T-helper 2 cell (primary cell): Measurements from ENCODE around the gene DNASE1L2.
"Not testable (repeated sequence)": the region's sequence is repeated elsewhere in the genome, so short reads cannot be mapped to it uniquely, and the experiment has no call there.

Experiments used
- DNase-seq, 5 experiments: peaks; one replicate each; pipeline versions ENCODE4 v3.0.0 to v3.0.0-alpha.2; 2012 to 2022
- total RNA-seq, 2 donors: gene quantifications; one replicate each; lab custom pipeline; 2026; lab: John Stamatoyannopoulos, UW

Gene DNASE1L2, protein sequence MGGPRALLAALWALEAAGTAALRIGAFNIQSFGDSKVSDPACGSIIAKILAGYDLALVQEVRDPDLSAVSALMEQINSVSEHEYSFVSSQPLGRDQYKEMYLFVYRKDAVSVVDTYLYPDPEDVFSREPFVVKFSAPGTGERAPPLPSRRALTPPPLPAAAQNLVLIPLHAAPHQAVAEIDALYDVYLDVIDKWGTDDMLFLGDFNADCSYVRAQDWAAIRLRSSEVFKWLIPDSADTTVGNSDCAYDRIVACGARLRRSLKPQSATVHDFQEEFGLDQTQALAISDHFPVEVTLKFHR
- 0.31 to 0.74 reads per million in 2 donors for total RNA-seq

GRCh38 chr16:2236337-2237101 is at the start of gene DNASE1L2:
TSS of gene DNASE1L2 (plus strand) at chr16:2236444. CDS start at chr16:2236817, 373 bp downstream.
- DNase-seq = no peak

- no peak for DNase-seq
Measured at GRCh38 chr16:2186505-2186904, 49.7 kb upstream of the DNASE1L2 start.

- no peak for DNase-seq
Measured at GRCh38 chr16:2187212-2187611, 49.0 kb upstream of the DNASE1L2 start.

- no peak for DNase-seq
Measured at GRCh38 chr16:2188395-2188794, 47.8 kb upstream of the DNASE1L2 start.

- no peak for DNase-seq
Measured at GRCh38 chr16:2189252-2189893, 46.9 kb upstream of the DNASE1L2 start.

DNA sequence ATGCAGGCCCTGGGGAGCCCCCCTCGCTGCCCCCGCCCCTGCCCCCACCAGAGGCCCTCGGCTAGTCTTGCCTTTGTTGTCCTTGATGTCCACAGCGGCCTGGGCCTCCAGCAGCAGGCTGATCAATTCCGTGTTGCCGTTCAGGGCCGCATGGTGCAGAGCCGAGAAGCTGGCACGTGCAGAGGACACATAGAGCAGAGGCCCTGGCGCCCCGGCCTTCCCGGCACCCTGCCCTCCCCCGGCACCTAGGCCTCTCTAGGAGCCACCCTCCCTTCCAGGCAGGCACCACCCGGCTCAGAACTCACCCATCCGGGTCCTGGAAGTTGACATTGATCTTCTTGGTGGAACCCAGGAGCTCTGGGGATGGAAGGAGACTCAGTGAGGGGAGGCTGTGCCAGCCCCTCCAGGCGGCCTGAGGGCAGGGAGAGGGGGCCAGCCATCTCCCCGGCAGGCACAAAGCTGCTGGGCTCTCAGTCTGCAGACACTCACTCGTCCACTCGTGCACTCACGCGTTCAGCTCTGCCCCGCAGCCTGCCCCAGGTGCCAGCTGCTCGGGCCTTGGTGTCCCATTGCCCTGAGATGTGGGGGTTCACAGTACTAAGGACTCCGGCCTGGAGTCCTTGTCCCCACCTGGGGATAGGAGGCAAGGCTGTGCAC is 46.1 kb upstream of the DNASE1L2 start:
- no peak for DNase-seq

- DNase-seq = no peak
Measured at GRCh38 chr16:2190659-2191445, 45.4 kb upstream of the DNASE1L2 start.

- no peak for DNase-seq
Measured at GRCh38 chr16:2191446-2191706, 44.9 kb upstream of the DNASE1L2 start.

DNA sequence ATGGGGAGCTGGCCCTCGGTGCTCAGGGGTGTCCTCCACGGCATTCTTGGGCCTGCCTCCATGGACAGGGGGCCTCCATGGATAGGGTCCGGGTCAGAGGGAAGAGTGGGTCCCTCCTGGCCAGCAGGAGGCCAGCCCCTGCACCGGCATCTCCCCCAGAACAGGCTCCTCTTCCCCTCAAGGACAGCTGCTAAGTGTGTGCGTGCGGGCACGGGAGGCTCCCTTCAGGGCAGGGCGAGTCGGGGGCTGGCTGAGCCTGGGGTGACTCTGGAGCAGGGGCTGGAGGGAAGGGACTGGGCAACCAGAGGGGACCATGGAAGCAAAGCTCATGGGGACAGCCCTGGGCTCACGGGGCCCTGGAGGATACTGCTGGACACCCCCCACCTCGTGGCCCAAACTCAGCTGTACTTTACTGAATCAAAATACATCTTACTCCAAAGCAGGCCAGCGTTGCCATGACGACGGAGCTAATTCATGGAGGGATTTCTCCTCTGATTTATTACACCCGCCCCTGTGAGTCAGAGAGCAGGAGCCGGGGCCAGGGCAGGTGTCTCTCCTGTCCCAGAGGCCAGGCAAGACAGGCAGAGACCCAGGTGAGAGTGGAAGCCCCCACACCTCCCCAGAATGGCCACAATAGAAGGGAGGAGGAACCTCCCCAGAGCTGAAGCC is 41.9 kb upstream of the DNASE1L2 start:
- no peak for DNase-seq

DNA sequence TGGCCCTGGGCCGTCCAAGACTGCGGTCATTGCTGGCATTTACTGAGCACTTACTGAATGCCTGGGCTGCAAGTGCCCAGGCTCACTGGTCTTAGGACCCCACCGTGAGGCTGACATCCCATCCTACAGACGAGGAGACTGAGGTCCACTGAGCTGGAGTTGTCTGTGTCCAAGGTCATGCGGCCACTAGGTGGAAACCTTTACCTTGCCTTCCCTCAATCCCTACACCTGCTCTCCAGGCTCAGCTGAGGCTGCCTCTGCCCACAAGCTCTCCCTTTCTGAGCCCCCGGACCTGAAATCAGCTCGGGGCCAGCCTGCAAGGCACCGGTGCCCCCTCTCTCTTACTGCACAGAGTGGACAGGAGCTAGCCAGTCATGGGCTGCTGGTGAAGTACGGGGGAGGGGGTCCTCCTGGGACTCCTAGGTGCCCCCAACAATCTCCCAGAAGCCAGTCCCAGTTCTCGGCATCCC is 41.4 kb upstream of the DNASE1L2 start:
- peak in 3 of 5 experiments; percentile 27 to 68 (median 41) for DNase-seq

DNA sequence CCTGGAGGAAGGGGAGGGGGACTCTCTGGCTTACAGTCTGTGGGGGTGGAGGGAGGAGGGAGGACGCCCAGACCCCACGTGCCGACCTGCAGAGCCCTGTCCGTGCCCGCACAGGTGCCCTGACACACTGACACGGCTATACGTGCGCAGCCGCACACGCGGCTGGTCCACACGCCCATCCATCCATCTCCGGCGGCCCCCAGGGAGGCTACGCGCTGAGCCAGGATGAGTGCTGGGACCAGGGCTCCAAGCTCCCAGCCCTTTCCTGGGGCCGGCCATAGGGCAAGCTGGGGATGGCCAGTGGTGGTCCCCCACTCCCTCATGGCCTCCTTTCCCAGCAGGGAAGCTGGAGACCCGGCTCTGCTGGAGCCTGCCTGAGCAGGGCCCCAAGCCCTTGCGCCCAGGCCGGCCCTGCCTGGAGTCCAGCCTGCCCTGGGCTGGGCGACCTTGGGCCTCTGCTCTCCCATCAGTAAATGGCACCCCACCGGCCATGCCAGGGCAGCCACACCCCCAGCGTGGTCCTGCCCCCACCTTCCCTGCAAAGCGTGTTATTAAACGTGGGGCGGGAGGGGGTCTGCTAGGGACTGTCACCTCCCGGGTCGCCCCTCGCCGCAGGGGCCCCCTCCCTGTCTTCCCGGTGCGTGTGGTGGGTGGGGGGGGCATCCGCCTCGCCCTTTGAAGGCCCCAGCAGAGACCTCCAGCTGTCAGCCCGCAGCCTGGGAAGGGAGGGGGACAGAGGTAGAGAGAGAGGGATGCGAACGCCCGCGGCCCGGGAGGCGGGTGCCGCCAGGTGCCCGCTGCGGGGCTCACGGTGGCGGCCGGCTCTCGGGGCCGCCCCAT is 40.7 kb upstream of the DNASE1L2 start:
- DNase-seq = no peak

DNA sequence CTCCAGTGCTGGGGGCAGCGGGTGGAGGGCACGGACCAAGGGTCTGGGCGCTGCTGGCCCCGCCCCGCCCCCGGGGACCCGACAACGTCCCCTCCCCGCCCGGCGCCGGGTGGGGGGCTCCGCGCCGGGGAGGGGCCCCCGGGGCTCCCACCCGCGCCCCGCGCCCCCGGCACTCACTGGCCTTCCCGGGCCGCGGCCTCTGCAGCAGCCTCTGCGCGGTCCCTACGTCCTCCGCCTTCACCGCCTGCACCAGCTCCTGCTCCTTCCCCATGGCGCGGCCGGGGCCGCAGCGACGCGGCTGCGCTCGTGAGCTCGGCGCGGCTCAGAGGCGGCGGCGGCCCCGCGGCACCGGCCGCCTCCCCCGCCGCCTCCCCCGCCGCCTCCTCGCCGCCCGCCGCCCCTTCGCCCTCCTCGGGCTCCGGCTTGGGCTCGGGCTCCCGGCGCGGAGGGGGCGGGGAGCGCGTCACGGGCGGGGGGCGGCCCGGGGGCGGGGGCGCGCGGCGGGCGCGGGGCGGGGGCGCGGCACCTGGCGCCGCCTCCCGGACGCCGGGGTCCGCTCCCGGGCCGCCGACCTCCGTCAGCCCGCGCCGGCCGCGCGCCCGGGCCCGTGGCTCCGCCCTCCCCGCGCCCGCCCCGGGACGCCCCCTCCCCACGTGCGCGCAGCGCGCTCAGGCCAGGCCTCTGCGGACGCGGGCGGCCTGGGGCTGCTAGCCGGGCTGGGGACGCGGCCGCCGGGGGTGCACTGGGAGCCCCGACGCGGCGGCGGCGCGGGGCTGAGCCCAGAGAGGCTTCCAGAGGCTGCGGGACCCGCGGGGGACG is 39.9 kb upstream of the DNASE1L2 start, which contains the start of gene CASKIN1:
Gene CASKIN1, minus strand, starts transcription at position 444 of the 819 bp plus-strand sequence. Its CDS starts 173 bp downstream, at position 271.
- DNase-seq = peak in 1 of 5 experiments; percentile 31

DNA sequence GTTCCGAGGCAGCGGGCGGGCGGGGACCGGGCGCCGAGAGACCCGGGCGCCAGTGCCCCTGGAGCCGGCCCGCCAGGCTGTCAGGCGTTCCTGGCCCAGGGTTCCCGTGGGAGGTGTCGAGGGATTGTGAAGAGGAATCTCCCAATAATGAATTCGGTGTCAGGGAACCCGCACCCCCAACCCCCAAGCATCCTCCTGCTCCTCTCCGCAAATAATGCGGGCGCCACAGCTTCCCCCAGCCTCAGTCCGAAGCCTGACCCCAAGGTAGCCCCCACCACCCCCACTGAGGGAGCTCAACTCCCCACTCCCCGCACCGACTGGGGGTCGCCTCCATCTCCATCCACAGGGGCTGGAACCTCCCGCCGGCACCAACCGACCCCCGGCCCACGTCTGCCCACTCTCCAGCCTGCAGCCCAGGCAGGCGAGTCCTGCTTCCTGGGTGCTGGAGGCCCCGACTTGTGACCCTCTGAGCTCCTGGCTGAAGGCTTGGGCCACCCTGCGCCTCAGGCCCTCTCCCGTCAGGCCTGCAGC is 39.2 kb upstream of the DNASE1L2 start:
- DNase-seq = no peak

DNA sequence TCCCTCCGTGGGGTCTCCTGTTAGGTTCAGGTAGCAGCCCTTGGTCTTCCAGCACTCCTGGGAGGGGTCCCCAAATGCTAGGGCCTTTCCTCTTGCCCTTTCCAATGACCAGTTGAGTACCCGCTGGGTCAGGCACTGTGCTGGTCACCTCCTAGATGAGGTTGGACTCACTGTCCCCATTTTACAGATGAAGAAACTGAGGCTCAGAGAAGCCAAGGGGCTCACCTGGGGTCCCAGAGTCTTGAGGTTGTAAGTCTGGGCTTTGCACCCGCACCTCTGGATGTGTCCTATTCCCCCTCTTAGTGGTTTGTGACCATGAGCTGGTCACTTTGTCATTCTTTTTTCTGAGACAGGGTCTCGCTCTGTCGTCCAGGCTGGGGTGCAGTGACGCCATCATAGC is 38.5 kb upstream of the DNASE1L2 start:
- no peak for DNase-seq

DNA sequence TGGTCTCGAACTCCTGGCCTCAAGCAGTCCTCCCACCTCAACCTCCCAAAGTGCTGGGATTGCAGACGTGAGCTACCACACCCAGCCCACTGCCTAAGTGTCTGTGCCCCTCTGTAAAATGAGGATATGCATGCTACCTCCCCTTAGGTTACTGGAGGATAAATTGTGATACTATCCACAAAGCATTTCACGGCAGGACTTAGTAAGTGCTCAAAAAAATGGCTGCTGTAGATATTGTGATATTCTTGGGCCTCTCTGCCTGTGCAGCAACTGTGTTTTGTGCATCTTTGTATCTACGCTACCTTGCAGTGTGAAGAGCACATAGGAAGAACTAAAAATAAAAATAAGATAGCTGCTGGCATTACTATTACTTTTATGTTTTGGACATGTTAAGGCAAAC is 38.0 kb upstream of the DNASE1L2 start:
- DNase-seq = no peak

DNA sequence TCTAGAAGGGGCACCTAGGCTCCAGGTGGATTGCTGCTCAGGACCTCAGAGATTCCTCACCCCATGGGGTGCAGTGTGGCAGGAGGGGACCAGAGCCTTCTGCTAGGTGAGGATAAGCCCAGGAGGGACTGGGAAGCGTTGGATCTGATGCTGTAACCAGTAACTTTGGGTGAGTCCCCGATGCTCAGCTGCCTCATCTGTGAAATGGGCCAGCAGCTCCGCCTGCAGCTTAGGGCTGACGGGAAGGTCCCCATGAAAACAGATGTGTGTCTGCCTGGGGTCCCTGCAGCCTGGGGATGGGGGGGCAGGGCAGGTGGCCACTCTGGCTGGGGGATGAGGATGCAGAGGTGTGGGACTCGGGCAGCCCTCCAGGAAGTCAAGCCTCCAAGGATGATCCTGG is 37.1 kb upstream of the DNASE1L2 start:
- DNase-seq = no peak

DNA sequence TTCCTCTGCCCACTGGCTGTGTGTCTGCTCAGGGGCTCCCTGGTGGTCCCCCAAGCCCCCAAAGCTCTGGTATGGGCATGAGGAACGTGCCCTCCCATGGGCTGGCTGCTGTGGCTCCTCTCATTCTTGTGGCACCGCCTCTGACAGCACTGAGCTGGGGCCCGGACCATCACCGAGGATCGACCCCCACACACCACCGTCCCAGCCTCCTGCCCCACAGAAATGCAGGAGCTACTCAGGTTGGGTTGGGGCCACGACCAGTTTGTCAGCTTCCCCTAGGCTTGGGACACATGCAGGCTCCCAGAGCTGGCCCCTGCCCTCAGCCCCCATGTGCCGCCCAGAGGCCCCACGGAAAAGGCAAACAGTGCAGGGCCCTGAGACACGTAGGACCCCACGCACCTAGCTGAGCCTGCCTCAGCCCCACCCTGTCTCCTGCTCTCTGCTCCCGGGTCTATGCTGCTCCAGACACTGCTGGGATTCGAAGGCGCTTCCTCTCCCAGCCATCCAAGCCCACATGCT is 36.6 kb upstream of the DNASE1L2 start:
- DNase-seq = no peak

DNA sequence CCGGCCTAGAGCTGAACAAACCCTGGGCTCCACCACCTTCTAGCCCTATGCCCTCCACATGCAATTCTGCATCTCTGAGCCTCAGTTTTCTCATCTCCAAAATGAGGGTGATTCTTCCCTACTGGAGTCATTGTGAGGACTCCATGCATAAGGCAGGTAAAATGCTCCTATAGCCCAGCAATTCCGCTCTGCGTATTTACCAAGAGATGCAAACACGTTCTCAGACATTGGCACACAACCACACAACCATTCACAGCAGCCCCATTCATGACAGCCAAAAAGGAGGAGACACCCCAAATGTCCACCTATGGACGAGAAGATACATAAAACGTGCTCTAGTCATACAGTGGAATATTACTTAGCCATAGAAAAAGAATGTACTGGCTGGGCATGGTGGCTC is 35.9 kb upstream of the DNASE1L2 start:
- no peak for DNase-seq

GRCh38 chr16:2203119-2203688 is 33.0 kb upstream of the DNASE1L2 start:
- DNase-seq = not testable (repeated sequence)
